Skeletal muscle tissue (tissue), 4 donors: ENCODE measurements around the gene CPN1. TPM values are rescaled to one million over a fixed set of nuclear protein-coding genes. Genes with fewer than 3 reads are reported as not detected.
"Not testable (repeated sequence)": the region's sequence is repeated elsewhere in the genome, so short reads cannot be mapped to it uniquely, and the experiment has no call there.

ENCODE experiments used
- H3K27ac ChIP-seq: one replicate; pipeline ENCODE4 v1.7.0; 2013; ENCODE audit warnings: mild to moderate bottlenecking, low read depth, low read length, inconsistent platforms
- H3K27me3 ChIP-seq, 3 donors: one replicate each; pipeline ENCODE4 v1.7.0; 2013; ENCODE audit warnings: low read length in 3 of 3; ENCODE audit not compliant: control insufficient read depth in 3 of 3, insufficient read depth in 3 of 3
- H3K36me3 ChIP-seq, 3 donors: one replicate each; pipeline ENCODE4 v1.7.0; 2013; ENCODE audit warnings: low read length in 3 of 3; ENCODE audit not compliant: control insufficient read depth in 3 of 3, insufficient read depth in 3 of 3
- H3K4me1 ChIP-seq, 3 donors: one replicate each; pipeline ENCODE4 v1.7.0; 2013; ENCODE audit warnings: low read length in 3 of 3, mild to moderate bottlenecking in 3 of 3; ENCODE audit not compliant: control insufficient read depth in 3 of 3, insufficient read depth in 3 of 3
- H3K4me3 ChIP-seq, 3 donors: one replicate each; pipeline ENCODE4 v1.7.0; 2013; ENCODE audit warnings: low read length in 3 of 3
- H3K9ac ChIP-seq, 3 donors: one replicate each; pipeline ENCODE4 v1.7.0; 2013; ENCODE audit warnings: low read length in 3 of 3, mild to moderate bottlenecking in 3 of 3, moderate library complexity in 2 of 3, low read depth in 1 of 3
- H3K9me3 ChIP-seq, 3 donors: one replicate each; pipeline ENCODE4 v1.7.0; 2013; ENCODE audit warnings: low read length in 3 of 3; ENCODE audit not compliant: control insufficient read depth in 3 of 3
- total RNA-seq: library from RNA; depleted of rRNA; stranded (reverse); fragments of >200 nt; gene quantifications from one replicate; pipeline ENCODE4 v1.2.3, GENCODE V29; 2014
- donor health status: Osteomylitis.

CPN1 gene
- total RNA-seq, result not detected

GRCh38 chr10:100081075-100082001, at the start of gene CPN1:
CPN1 (minus strand) TSS chr10:100081869; CDS start chr10:100081625, 244 bp downstream.
- no peaks in the 10 kb centered on the region for H3K4me1 ChIP-seq
- no peaks in the 10 kb centered on the region for H3K9me3 ChIP-seq
- H3K9ac ChIP-seq, result no peak within 1 kb of the TSS
- no peak within 1 kb of the TSS for H3K4me3 ChIP-seq
- H3K27ac ChIP-seq, result no peak within 1 kb of the TSS
- no peaks in the 10 kb centered on the region for H3K36me3 ChIP-seq
- no peaks in the 10 kb centered on the region for H3K27me3 ChIP-seq

GRCh38 chr10:100130831-100131230, 49.2 kb upstream of the CPN1 start:
- Histone ChIP-seq H3K4me3 (no peak overlapping the region), H3K4me1 (peaks cover 0 to 9% (median 0%) of the 10 kb centered on the region in 3 donors), H3K36me3 (no peaks in the 10 kb centered on the region), H3K9ac (no peak overlapping the region), H3K27ac (no peak overlapping the region), H3K9me3 (no peaks in the 10 kb centered on the region), H3K27me3 (no peaks in the 10 kb centered on the region)

- Histone ChIP-seq H3K4me3 (no peak overlapping the region), H3K27me3 (no peaks in the 10 kb centered on the region), H3K4me1 (peaks cover 0 to 9% (median 0%) of the 10 kb centered on the region in 3 donors), H3K27ac (no peak overlapping the region), H3K36me3 (no peaks in the 10 kb centered on the region), H3K9ac (no peak overlapping the region), H3K9me3 (no peaks in the 10 kb centered on the region)
Measured at GRCh38 chr10:100129424-100129823, 47.8 kb upstream of the CPN1 start.

- Histone ChIP-seq H3K27me3 (no peaks in the 10 kb centered on the region), H3K4me3 (no peak overlapping the region), H3K9me3 (no peaks in the 10 kb centered on the region), H3K9ac (no peak overlapping the region), H3K36me3 (no peaks in the 10 kb centered on the region), H3K27ac (no peak overlapping the region), H3K4me1 (peaks cover 0 to 9% (median 0%) of the 10 kb centered on the region in 3 donors)
Measured at GRCh38 chr10:100128951-100129350, 47.3 kb upstream of the CPN1 start.

- not testable (repeated sequence) for H3K27ac ChIP-seq, H3K4me1 ChIP-seq, H3K27me3 ChIP-seq, H3K36me3 ChIP-seq, H3K9me3 ChIP-seq, H3K4me3 ChIP-seq, H3K9ac ChIP-seq
Measured at GRCh38 chr10:100125335-100125734, 43.7 kb upstream of the CPN1 start.

GRCh38 chr10:100124097-100124496, 42.4 kb upstream of the CPN1 start:
- Histone ChIP-seq H3K4me1 (no peaks in the 10 kb centered on the region), H3K27ac (no peak overlapping the region)

GRCh38 chr10:100122780-100123179, 41.1 kb upstream of the CPN1 start:
- no peaks in the 10 kb centered on the region for H3K36me3 ChIP-seq
- no peak overlapping the region for H3K9ac ChIP-seq
- no peaks in the 10 kb centered on the region for H3K4me1 ChIP-seq
- no peak overlapping the region for H3K4me3 ChIP-seq
- H3K9me3 ChIP-seq, result no peaks in the 10 kb centered on the region
- no peak overlapping the region for H3K27ac ChIP-seq
- H3K27me3 ChIP-seq, result no peaks in the 10 kb centered on the region

More at GRCh38 chr10:100124097-100124496, 42.4 kb upstream of the CPN1 start:
- no peak overlapping the region for H3K4me3 ChIP-seq
- no peaks in the 10 kb centered on the region for H3K27me3 ChIP-seq
- H3K9me3 ChIP-seq, result no peaks in the 10 kb centered on the region
- H3K36me3 ChIP-seq, result no peaks in the 10 kb centered on the region
- H3K9ac ChIP-seq, result no peak overlapping the region

GRCh38 chr10:100120550-100120949, 38.9 kb upstream of the CPN1 start:
- Histone ChIP-seq H3K9me3 (no peaks in the 10 kb centered on the region), H3K9ac (no peak overlapping the region), H3K27ac (no peak overlapping the region), H3K4me3 (no peak overlapping the region), H3K36me3 (no peaks in the 10 kb centered on the region), H3K27me3 (peaks cover 0 to 14% (median 5%) of the 10 kb centered on the region in 3 donors), H3K4me1 (no peaks in the 10 kb centered on the region)

GRCh38 chr10:100119726-100120125, 38.1 kb upstream of the CPN1 start:
- Histone ChIP-seq H3K36me3 (no peaks in the 10 kb centered on the region), H3K27ac (no peak overlapping the region), H3K27me3 (peaks cover 0 to 14% (median 5%) of the 10 kb centered on the region in 3 donors), H3K9ac (no peak overlapping the region), H3K9me3 (no peaks in the 10 kb centered on the region), H3K4me3 (no peak overlapping the region), H3K4me1 (no peaks in the 10 kb centered on the region)

- H3K36me3 ChIP-seq, result no peaks in the 10 kb centered on the region
- H3K4me1 ChIP-seq, result no peaks in the 10 kb centered on the region
- peaks cover 0 to 14% (median 5%) of the 10 kb centered on the region in 3 donors for H3K27me3 ChIP-seq
- no peak overlapping the region for H3K4me3 ChIP-seq
- H3K9me3 ChIP-seq, result no peaks in the 10 kb centered on the region
- H3K27ac ChIP-seq, result no peak overlapping the region
- H3K9ac ChIP-seq, result no peak overlapping the region
Measured at GRCh38 chr10:100114976-100115770, 33.5 kb upstream of the CPN1 start.
